ENCODE data around the gene HTRA3. TPM values are rescaled to one million over a fixed set of nuclear protein-coding genes. Genes with fewer than 3 reads are reported as not detected.

HTRA3 gene
- polyA plus RNA-seq, 1 experiment = 16.3 TPM

DNA sequence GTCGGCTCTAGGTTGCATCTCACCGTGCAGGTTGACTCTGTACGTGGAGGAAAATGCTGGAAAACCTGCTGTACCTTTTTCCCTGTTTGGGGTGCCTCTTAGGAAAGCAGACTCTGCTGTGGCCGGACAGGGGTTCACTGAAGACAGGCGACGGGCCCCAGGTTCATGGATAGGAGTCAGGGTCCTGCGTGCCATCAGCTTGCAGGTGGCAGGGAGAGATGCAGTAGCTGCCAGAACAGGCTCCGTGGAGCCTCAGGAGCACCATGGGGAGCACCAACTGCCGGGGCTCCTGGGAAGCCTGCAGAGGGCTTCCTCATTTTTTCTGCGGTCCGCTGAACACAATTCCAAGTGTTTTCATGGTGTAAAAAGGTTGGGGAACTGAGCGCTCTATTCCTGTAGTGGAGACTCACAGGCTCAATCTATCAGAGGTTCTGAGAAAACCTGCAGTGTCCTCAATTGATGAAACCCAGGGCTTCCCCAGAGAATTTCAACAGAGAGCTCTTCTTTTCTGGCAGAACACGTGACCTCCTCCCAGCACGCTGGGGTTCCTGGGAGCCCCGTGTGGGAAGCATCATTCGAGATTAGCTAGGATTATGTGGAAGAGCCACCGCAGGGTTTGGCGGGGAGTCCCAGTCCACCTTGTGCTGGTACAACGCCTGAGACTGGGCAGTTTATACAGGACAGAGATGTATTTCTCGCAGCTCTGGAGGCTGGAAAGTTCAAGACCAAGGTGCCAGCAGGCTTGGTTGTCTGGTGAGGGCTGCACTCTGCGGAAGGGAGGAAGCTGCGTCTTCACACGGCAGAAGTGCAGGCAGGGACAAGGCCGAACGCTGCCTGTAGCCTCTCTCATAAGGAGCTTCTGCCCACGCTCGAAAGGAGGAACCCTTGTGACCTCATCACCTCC lies 1.6 kb downstream of the HTRA3 start:
- Histone ChIP-seq H3K27me3 (ENCODE audit: control insufficient read depth, insufficient read depth, low read length) (peaks cover 2% of the 10 kb centered on the region), H3K9me3 (ENCODE audit: control insufficient read depth, insufficient read depth, low read length) (no peaks in the 10 kb centered on the region), H3K4me3 (ENCODE audit: low read depth, low read length) (peak overlapping the region; percentile 15), H3K27ac (ENCODE audit: low read depth, low read length) (no peak overlapping the region)
- ChIA-PET POLR2A (interaction anchor here (0.7 kb wide), 1 partner anchor 123 kb away, joined by 3 read pairs; no protein-coding TSS in a partner anchor), CTCF (interaction anchor here (1.1 to 1.2 kb wide), 2 partner anchors 29 to 132 kb away, joined by 3 read pairs; no protein-coding TSS in a partner anchor)
- DNase-seq (ENCODE audit: low read depth, low spot score) = no peak
- TF ChIP-seq, protein P1, sequence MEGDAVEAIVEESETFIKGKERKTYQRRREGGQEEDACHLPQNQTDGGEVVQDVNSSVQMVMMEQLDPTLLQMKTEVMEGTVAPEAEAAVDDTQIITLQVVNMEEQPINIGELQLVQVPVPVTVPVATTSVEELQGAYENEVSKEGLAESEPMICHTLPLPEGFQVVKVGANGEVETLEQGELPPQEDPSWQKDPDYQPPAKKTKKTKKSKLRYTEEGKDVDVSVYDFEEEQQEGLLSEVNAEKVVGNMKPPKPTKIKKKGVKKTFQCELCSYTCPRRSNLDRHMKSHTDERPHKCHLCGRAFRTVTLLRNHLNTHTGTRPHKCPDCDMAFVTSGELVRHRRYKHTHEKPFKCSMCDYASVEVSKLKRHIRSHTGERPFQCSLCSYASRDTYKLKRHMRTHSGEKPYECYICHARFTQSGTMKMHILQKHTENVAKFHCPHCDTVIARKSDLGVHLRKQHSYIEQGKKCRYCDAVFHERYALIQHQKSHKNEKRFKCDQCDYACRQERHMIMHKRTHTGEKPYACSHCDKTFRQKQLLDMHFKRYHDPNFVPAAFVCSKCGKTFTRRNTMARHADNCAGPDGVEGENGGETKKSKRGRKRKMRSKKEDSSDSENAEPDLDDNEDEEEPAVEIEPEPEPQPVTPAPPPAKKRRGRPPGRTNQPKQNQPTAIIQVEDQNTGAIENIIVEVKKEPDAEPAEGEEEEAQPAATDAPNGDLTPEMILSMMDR (IDR thresholded peaks at IDR 0.05; ENCODE audit: low read depth, low read length) = no peak

DNA sequence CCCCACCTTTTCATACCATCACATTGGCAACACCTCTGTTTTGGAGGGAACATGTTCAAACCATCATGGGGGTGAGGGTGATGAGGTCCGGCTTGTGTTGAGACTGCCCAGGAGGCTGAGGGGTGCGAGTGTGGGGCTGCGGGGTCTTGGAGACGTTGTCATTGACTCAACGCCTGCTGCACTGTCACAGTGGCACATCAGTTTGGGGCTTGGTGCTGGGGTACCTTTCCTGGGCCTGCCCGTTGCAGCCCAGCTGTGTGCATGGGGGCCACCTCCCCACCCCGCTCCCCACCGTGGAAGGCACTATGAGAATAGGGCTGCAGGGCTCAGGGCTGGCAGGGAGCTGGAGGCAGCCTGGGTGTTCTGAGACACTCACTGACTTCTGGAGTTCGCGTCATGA lies 2.3 kb downstream of the HTRA3 start:
- TF ChIP-seq, protein P1 (IDR thresholded peaks at IDR 0.05; ENCODE audit: low read depth, low read length) = no peak
- ChIA-PET POLR2A (no interaction called here), CTCF (interaction anchor here (1.1 to 1.2 kb wide), 2 partner anchors 29 to 131 kb away, joined by 3 read pairs; no protein-coding TSS in a partner anchor)

DNA sequence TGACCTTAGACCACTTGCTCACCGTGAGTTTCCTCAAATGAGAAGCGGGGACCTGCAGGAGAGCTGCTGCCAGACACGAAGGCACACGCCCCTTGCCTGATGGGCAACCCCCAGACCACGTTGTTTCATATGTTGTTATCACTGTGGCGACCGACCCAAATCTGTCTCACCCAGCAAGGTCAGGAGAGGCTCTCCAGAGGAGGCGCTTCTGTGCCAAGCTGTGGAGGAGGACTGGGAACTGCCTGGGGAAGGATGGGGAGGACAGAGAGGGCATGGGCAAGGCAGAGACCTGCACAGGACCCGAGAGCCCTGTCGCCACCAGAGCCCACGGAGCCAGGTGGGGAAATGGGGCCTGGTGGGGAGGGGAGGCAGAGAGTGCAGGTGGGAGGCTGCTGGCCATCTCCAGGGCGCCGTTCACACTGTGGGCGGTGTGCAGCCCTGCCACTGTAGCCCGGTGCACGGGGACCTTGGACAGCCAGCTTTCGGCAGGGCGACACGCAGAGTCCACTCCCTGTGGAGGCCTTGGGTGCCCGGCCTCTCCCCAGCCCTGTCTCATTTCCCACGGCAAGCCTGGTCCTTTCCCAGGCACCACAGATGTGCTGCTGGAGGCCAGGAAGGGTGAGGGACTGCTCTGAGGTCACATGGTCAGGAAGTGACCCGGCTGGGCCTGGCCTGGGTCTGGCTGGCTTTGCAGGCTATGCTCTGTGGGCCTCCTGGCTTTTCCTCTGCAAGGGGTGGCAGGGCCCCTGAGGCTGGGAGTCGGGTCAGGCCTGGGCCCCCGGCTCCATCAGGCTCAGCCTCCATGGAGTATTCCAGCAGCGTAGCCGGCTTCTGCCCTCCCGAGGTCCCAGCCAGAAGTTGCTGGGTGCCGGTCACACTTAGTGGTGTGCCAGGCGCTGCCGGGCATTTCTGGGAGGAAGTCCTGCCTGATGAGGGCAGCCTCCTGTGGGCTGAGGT lies 3.2 kb downstream of the HTRA3 start:
- H3K27ac ChIP-seq (ENCODE audit: low read depth, low read length) = no peak overlapping the region
- H3K4me3 ChIP-seq (ENCODE audit: low read depth, low read length) = no peak overlapping the region
- DNase-seq (ENCODE audit: low read depth, low spot score) = no peak
- peaks cover 2% of the 10 kb centered on the region for H3K27me3 ChIP-seq (ENCODE audit: control insufficient read depth, insufficient read depth, low read length)
- ChIA-PET POLR2A (no interaction called here), CTCF (interaction anchor here (1.2 kb wide), 1 partner anchor 130 kb away, joined by 3 read pairs; no protein-coding TSS in a partner anchor)
- TF ChIP-seq, protein P1 (IDR thresholded peaks at IDR 0.05; ENCODE audit: low read depth, low read length) = no peak
- no peaks in the 10 kb centered on the region for H3K9me3 ChIP-seq (ENCODE audit: control insufficient read depth, insufficient read depth, low read length)

More for the DNA sequence above, 2.3 kb downstream of the HTRA3 start:
- no peak for DNase-seq (ENCODE audit: low read depth, low spot score)
- H3K4me3 ChIP-seq (ENCODE audit: low read depth, low read length) = no peak overlapping the region
- H3K9me3 ChIP-seq (ENCODE audit: control insufficient read depth, insufficient read depth, low read length) = no peaks in the 10 kb centered on the region
- H3K27ac ChIP-seq (ENCODE audit: low read depth, low read length) = no peak overlapping the region
- peaks cover 2% of the 10 kb centered on the region for H3K27me3 ChIP-seq (ENCODE audit: control insufficient read depth, insufficient read depth, low read length)

DNA sequence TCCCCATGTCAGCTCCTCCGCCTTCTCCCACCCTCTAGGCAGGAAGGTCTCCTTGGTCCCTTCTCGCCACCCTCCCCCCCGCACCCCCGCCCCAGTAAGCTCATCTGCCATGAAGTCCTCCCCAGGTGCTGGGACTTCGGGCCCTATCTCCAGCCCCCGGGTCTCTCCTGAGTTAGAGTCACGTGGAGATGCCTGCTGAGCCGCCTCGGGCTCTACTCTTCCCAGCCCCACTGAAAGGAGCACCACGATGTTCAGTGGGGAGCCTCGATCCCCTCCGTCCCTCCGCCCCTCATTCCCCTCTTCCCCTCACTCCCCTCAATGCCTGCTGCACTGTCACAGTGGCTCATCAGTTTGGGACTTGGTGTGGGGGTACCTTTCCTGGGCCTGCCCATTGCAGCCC lies 3.9 kb downstream of the HTRA3 start:
- DNase-seq (ENCODE audit: low read depth, low spot score) = no peak
- H3K27ac ChIP-seq (ENCODE audit: low read depth, low read length) = no peak overlapping the region
- no peaks in the 10 kb centered on the region for H3K9me3 ChIP-seq (ENCODE audit: control insufficient read depth, insufficient read depth, low read length)
- peaks cover 2% of the 10 kb centered on the region for H3K27me3 ChIP-seq (ENCODE audit: control insufficient read depth, insufficient read depth, low read length)
- ChIA-PET POLR2A (no interaction called here), CTCF (interaction anchor here (0.6 kb wide), 1 partner anchor 159 kb away, joined by 7 read pairs; no protein-coding TSS in a partner anchor)
- no peak overlapping the region for H3K4me3 ChIP-seq (ENCODE audit: low read depth, low read length)
- TF ChIP-seq, protein P1 (IDR thresholded peaks at IDR 0.05; ENCODE audit: low read depth, low read length) = no peak
